Measurements from ENCODE around the gene PCDHA10.

PCDHA10 gene

DNA sequence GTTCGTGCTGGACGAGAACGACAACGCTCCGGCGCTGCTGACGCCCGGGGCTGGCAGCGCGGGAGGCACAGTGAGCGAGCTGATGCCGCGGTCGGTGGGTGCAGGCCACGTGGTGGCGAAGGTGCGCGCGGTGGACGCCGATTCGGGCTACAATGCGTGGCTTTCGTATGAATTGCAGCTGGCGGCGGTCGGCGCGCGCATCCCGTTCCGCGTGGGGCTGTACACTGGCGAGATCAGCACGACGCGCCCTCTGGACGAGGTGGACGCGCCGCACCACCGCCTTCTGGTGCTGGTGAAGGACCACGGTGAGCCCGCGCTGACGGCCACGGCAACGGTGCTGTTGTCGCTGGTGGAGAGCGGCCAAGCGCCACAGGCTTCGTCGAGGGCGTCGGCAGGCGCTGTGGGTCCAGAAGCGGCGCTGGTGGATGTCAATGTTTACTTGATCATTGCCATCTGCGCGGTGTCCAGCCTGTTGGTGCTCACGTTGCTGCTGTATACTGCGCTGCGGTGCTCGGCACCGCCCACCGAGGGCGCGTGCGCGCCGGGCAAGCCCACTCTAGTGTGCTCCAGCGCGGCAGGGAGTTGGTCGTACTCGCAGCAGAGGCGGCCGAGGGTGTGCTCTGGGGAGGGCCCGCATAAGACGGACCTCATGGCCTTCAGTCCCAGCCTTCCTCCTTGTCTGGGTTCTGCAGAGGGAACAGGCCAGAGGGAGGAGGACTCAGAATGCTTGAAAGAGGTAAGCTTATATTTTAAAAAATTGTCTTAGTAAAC lies 28.4 kb downstream of the PCDHA10 start:
- no peak for DNase-seq

DNA sequence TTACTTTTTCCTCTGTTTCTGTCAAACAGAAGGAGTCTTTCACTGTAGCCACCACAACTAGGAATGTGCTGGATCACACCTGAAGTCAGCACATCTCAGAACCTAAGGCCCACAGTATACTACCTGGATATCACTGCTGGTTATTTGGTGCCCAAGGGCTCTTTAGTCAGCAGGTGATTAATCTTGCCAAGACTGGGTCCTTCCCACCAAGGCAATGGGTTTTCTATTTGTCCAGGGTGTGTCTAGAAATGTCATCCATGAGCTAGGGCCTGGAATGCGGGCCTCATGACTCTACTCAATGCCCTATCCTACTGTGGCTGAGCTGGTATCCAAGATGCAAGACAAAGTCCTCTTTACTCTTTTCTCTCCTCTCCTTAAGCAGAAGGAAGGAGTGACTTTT lies 60.6 kb downstream of the PCDHA10 start:
- no peak for DNase-seq

Measured in activated CD4-positive, alpha-beta T cell treated with anti-CD3 and anti-CD28 coated beads, Interleukin-2, Interleukin-6, amounts not matched to agents 100 ng/mL and 50 ng/mL, durations not matched to agents 16 hours and 8 hours (primary cell).